ENCODE data around the gene LRRC3.

LRRC3 gene

GRCh38 chr21:44449473-44450363 is 5.6 kb upstream of the LRRC3 start:
- DNase-seq (ENCODE audit: extremely low spot score) = no peak
- CTCF ChIA-PET = no interaction called here
- POLR2A ChIA-PET = no interaction called here
- no peak for TF ChIP-seq L3MBTL2 (conservative IDR thresholded peaks at IDR 0.05)
- no peak for TF ChIP-seq BHLHE40 (IDR thresholded peaks at IDR 0.05; ENCODE audit: borderline replicate concordance)
- TF ChIP-seq ZNF384 (IDR thresholded peaks at IDR 0.05) = no peak
- no peak for TF ChIP-seq FOXM1 (IDR thresholded peaks at IDR 0.05; ENCODE audit: borderline replicate concordance)
- no peak for TF ChIP-seq FOXK2 (IDR thresholded peaks at IDR 0.05)
- TF ChIP-seq NFRKB (IDR thresholded peaks at IDR 0.05) = no peak

- TF ChIP-seq PKNOX1 (IDR thresholded peaks at IDR 0.05) (no peak), SUZ12 (IDR thresholded peaks at IDR 0.05) (no peak)
Measured at GRCh38 chr21:44450402-44450801, 4.9 kb upstream of the LRRC3 start.

GRCh38 chr21:44450999-44451398 is 4.3 kb upstream of the LRRC3 start:
- no peak for TF ChIP-seq FOXM1 (IDR thresholded peaks at IDR 0.05; ENCODE audit: borderline replicate concordance)
- no peak for TF ChIP-seq TARDBP (IDR thresholded peaks at IDR 0.05)
- TF ChIP-seq LEF1 (IDR thresholded peaks at IDR 0.05; ENCODE audit: borderline replicate concordance) = no peak
- TF ChIP-seq CTBP1 (IDR thresholded peaks at IDR 0.05; ENCODE audit: borderline replicate concordance) = no peak
- TF ChIP-seq NFRKB (IDR thresholded peaks at IDR 0.05) = no peak
- TF ChIP-seq FOXK2 (IDR thresholded peaks at IDR 0.05) = no peak
- ChIA-PET POLR2A (no interaction called here), CTCF (no interaction called here)
- no peak for DNase-seq (ENCODE audit: extremely low spot score)

More at GRCh38 chr21:44450402-44450801, 4.9 kb upstream of the LRRC3 start:
- CTCF ChIA-PET = no interaction called here
- no peak for DNase-seq (ENCODE audit: extremely low spot score)
- POLR2A ChIA-PET = no interaction called here

DNA sequence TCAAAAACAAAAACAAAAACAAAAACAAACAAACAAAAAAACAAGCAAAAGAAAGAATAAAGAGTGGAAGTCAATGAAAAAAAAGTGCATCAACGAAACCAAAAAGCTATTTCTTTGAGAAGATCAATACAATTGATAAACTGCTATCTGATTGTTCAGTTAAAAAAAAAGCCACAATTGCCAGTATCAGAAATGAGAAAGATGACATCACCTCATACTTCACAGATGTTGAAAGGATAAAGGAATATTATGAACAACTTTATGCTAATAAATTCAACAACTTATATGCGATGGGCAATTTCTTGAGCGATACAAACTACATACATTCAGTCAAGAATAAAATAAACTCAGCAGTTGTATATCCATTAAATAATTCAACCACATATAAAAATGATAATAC is 2.2 kb upstream of the LRRC3 start:
- CTCF ChIA-PET = no interaction called here
- POLR2A ChIA-PET = no interaction called here
- TF ChIP-seq NFRKB (IDR thresholded peaks at IDR 0.05) = no peak
- DNase-seq (ENCODE audit: extremely low spot score) = no peak

DNA sequence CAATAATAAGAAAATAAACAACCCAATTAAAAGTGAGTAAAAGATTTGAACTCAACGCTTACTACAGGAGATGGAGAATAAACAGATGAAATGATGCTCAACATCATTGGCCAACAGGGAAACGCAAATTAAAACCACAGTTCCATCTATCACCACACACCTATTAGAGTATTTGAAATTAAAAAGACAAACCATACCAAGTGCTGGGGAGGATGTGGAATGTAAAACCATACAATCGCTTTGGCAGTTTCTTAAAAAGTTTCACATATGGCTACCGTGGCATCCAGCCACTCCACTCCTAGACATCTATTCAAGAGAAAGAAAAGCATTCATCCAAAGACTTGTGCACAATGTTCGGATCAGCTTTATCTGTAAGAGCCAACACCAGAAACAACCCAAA is 1.3 kb upstream of the LRRC3 start:
- TF ChIP-seq ARNT (IDR thresholded peaks at IDR 0.05) (no peak), BHLHE40 (IDR thresholded peaks at IDR 0.05; ENCODE audit: borderline replicate concordance) (no peak), CTBP1 (IDR thresholded peaks at IDR 0.05; ENCODE audit: borderline replicate concordance) (no peak), L3MBTL2 (conservative IDR thresholded peaks at IDR 0.05) (no peak), SUZ12 (IDR thresholded peaks at IDR 0.05) (no peak), ELF4 (IDR thresholded peaks at IDR 0.05) (no peak), LEF1 (IDR thresholded peaks at IDR 0.05; ENCODE audit: borderline replicate concordance) (no peak), HDGF (IDR thresholded peaks at IDR 0.05; ENCODE audit: borderline replicate concordance) (no peak), PKNOX1 (IDR thresholded peaks at IDR 0.05) (no peak), FOXA1 (IDR thresholded peaks at IDR 0.05) (no peak), FOXK2 (IDR thresholded peaks at IDR 0.05) (no peak), ZNF384 (IDR thresholded peaks at IDR 0.05) (no peak), FOXM1 (IDR thresholded peaks at IDR 0.05; ENCODE audit: borderline replicate concordance) (no peak)
- ChIA-PET POLR2A (no interaction called here), CTCF (no interaction called here)
- no peak for DNase-seq (ENCODE audit: extremely low spot score)

- CTCF ChIA-PET = interaction anchor here (1.5 kb wide), 1 partner anchor 117 kb away, joined by 3 read pairs; no protein-coding TSS in a partner anchor
- POLR2A ChIA-PET = interaction anchor here (0.6 to 1.4 kb wide), 3 partner anchors 24 to 117 kb away, joined by 3 to 6 read pairs (median 3); partner anchors contain the start of gene CFAP410
Measured at GRCh38 chr21:44455524-44456213, 359 bp downstream of the LRRC3 start.

DNA sequence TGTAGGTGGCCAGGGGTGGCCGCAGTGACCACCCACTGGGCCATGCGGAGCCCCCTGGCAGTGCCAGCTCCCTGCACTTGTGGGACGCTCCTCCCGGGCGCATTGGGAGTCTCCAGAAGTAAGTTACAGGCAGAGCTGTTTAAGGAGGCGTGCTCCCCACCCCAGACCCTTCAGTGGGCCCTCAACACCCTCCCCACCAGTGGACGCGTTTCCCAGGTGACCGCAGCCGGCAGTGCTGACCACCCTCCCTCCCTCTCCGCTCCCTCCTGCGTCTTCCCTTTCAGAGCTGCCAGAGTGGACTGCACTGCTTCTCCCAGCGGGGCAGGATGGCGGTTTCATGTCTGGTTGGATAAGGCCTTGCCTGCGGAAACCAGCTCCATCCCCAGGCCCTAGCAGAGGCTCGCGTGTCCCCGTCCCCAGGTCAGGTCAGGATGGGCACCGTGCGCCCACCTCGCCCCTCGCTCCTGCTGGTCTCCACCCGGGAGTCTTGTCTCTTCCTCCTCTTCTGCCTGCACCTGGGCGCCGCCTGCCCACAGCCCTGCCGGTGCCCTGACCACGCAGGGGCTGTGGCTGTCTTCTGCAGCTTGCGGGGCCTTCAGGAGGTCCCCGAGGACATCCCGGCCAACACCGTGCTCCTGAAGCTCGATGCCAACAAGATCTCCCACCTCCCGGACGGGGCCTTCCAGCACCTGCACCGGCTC is 1.1 kb downstream of the LRRC3 start:
- DNase-seq (ENCODE audit: extremely low spot score) = no peak
- ChIA-PET CTCF (interaction anchor here (1.5 kb wide), 1 partner anchor 118 kb away, joined by 3 read pairs; no protein-coding TSS in a partner anchor), POLR2A (interaction anchor here (1.4 kb wide), 1 partner anchor 23 kb away, joined by 3 read pairs; no protein-coding TSS in a partner anchor)
- TF ChIP-seq LEF1 (IDR thresholded peaks at IDR 0.05; ENCODE audit: borderline replicate concordance) (no peak), BHLHE40 (IDR thresholded peaks at IDR 0.05; ENCODE audit: borderline replicate concordance) (no peak), SUZ12 (IDR thresholded peaks at IDR 0.05) (no peak), FOXA1 (IDR thresholded peaks at IDR 0.05) (no peak), FOXM1 (IDR thresholded peaks at IDR 0.05; ENCODE audit: borderline replicate concordance) (no peak), CTBP1 (IDR thresholded peaks at IDR 0.05; ENCODE audit: borderline replicate concordance) (no peak), FOXK2 (IDR thresholded peaks at IDR 0.05) (no peak), ARNT (IDR thresholded peaks at IDR 0.05) (no peak), TARDBP (IDR thresholded peaks at IDR 0.05) (no peak), HDGF (IDR thresholded peaks at IDR 0.05; ENCODE audit: borderline replicate concordance) (no peak), SP1 (IDR thresholded peaks at IDR 0.05) (no peak), L3MBTL2 (conservative IDR thresholded peaks at IDR 0.05) (no peak), PKNOX1 (IDR thresholded peaks at IDR 0.05) (no peak), NFRKB (IDR thresholded peaks at IDR 0.05) (no peak), ELF4 (IDR thresholded peaks at IDR 0.05) (no peak)

More at GRCh38 chr21:44455524-44456213, 359 bp downstream of the LRRC3 start:
- peak; percentile 59 for DNase-seq (ENCODE audit: extremely low spot score)
- no peak for TF ChIP-seq ELF4 (IDR thresholded peaks at IDR 0.05)
- 0 out of 2 replicates have a peak, but pooled peaks have one; percentile 32 for TF ChIP-seq L3MBTL2 (conservative IDR thresholded peaks at IDR 0.05)
